ENCODE measurements around the gene TEX101. TPM values are rescaled to one million over a fixed set of nuclear protein-coding genes. Genes with fewer than 3 reads are reported as not detected.

TEX101 gene
- total and polyA plus RNA-seq, 4 donors = not detected

- H3K4me3 ChIP-seq (ENCODE audit: low read depth in 1 of 3, low read length in 3 of 3) = no peak overlapping the region
- no peaks in the 10 kb centered on the region for H3K36me3 ChIP-seq (ENCODE audit: control insufficient read depth in 4 of 4, insufficient read depth in 3 of 4, low read depth in 1 of 4, low read length in 3 of 4)
- no peaks in the 10 kb centered on the region for H3K27me3 ChIP-seq (ENCODE audit: control insufficient read depth in 4 of 4, insufficient read depth in 4 of 4, low read length in 3 of 4)
- no peak for TF ChIP-seq NR2F2 (IDR thresholded peaks at IDR 0.05)
- no peak for TF ChIP-seq GABPA (IDR thresholded peaks at IDR 0.05 in 1 of 2, conservative IDR thresholded peaks at IDR 0.05 in 1 of 2)
- TF ChIP-seq HNF4G (IDR thresholded peaks at IDR 0.05) = no peak
- TF ChIP-seq TAF1 (conservative IDR thresholded peaks at IDR 0.05) = no peak
- H3K9me3 ChIP-seq (ENCODE audit: control insufficient read depth in 4 of 4, low read length in 3 of 4) = no peaks in the 10 kb centered on the region
- H3K4me1 ChIP-seq (ENCODE audit: control insufficient read depth in 4 of 4, insufficient read depth in 4 of 4, low read length in 3 of 4) = no peaks in the 10 kb centered on the region
- no peak overlapping the region for H3K27ac ChIP-seq (ENCODE audit: low read depth in 1 of 2, low read length in 2 of 2)
- WGBS = 92% methylated on average over 15 of the region's 15 CpGs
- H3K9ac ChIP-seq (ENCODE audit: low read depth in 1 of 2, low read length in 2 of 2) = no peak overlapping the region
- no peak for DNase-seq (ENCODE audit: low spot score)
These were observed 30.0 kb downstream of the TEX101 start for GRCh38 chr19:43444531-43445287.

DNA sequence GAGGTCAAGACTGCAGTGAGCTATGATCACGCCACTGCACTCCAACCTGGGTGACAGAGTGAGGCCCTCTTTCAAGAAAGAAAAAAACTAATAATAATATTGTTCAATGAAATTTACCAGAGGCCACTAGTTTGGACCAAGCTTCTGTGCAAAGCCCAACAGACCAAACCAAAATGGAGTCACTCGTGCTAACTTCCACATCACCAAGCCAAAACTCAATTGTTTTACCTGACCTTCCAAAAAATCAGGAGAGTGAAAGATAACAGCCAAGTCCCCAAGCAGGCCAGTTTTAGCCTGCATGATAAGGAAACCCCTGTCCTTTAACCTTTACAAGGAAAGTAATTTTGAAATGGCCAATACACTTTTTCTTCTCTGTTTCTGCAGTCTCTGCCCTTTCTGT lies 30.7 kb downstream of the TEX101 start:
- no peaks in the 10 kb centered on the region for H3K36me3 ChIP-seq (ENCODE audit: control insufficient read depth in 4 of 4, insufficient read depth in 3 of 4, low read depth in 1 of 4, low read length in 3 of 4)
- no peak for DNase-seq (ENCODE audit: low spot score)
- TF ChIP-seq TAF1 (conservative IDR thresholded peaks at IDR 0.05) (no peak), HNF4G (IDR thresholded peaks at IDR 0.05) (no peak), ZBTB33 (IDR thresholded peaks at IDR 0.05) (no peak), FOXA2 (IDR thresholded peaks at IDR 0.05) (no peak), YY1 (IDR thresholded peaks at IDR 0.05) (no peak), RXRA (IDR thresholded peaks at IDR 0.05) (no peak), CTCF (IDR thresholded peaks at IDR 0.05; ENCODE audit: low read depth, low read length, missing input control) (no peak), MAX (IDR thresholded peaks at IDR 0.05) (no peak), RAD21 (IDR thresholded peaks at IDR 0.05) (no peak), JUND (IDR thresholded peaks at IDR 0.05) (no peak), ATF3 (IDR thresholded peaks at IDR 0.05) (no peak), HNF4A (conservative IDR thresholded peaks at IDR 0.05) (no peak), GABPA (IDR thresholded peaks at IDR 0.05 in 1 of 2, conservative IDR thresholded peaks at IDR 0.05 in 1 of 2) (no peak), FOXA1 (IDR thresholded peaks at IDR 0.05) (no peak), NR2F2 (IDR thresholded peaks at IDR 0.05) (no peak)
- TF ChIP-seq, protein P1, sequence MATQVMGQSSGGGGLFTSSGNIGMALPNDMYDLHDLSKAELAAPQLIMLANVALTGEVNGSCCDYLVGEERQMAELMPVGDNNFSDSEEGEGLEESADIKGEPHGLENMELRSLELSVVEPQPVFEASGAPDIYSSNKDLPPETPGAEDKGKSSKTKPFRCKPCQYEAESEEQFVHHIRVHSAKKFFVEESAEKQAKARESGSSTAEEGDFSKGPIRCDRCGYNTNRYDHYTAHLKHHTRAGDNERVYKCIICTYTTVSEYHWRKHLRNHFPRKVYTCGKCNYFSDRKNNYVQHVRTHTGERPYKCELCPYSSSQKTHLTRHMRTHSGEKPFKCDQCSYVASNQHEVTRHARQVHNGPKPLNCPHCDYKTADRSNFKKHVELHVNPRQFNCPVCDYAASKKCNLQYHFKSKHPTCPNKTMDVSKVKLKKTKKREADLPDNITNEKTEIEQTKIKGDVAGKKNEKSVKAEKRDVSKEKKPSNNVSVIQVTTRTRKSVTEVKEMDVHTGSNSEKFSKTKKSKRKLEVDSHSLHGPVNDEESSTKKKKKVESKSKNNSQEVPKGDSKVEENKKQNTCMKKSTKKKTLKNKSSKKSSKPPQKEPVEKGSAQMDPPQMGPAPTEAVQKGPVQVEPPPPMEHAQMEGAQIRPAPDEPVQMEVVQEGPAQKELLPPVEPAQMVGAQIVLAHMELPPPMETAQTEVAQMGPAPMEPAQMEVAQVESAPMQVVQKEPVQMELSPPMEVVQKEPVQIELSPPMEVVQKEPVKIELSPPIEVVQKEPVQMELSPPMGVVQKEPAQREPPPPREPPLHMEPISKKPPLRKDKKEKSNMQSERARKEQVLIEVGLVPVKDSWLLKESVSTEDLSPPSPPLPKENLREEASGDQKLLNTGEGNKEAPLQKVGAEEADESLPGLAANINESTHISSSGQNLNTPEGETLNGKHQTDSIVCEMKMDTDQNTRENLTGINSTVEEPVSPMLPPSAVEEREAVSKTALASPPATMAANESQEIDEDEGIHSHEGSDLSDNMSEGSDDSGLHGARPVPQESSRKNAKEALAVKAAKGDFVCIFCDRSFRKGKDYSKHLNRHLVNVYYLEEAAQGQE (IDR thresholded peaks at IDR 0.05) = no peak
- H3K27ac ChIP-seq (ENCODE audit: low read depth in 1 of 2, low read length in 2 of 2) = no peak overlapping the region
- no peak overlapping the region for H3K9ac ChIP-seq (ENCODE audit: low read depth in 1 of 2, low read length in 2 of 2)
- no peaks in the 10 kb centered on the region for H3K27me3 ChIP-seq (ENCODE audit: control insufficient read depth in 4 of 4, insufficient read depth in 4 of 4, low read length in 3 of 4)
- H3K9me3 ChIP-seq (ENCODE audit: control insufficient read depth in 4 of 4, low read length in 3 of 4) = no peaks in the 10 kb centered on the region
- H3K4me1 ChIP-seq (ENCODE audit: control insufficient read depth in 4 of 4, insufficient read depth in 4 of 4, low read length in 3 of 4) = no peaks in the 10 kb centered on the region
- no peak overlapping the region for H3K4me3 ChIP-seq (ENCODE audit: low read depth in 1 of 3, low read length in 3 of 3)
- WGBS = 92% methylated on average over 2 of the region's 2 CpGs
